ENCODE data around the gene SYK. TPM values are rescaled to one million over a fixed set of nuclear protein-coding genes. Genes with fewer than 3 reads are reported as not detected.

SYK gene
- total and polyA plus RNA-seq, 2 donors (not counting 1 experiment from before 2014, with no cell fraction given), result not detected

GRCh38 chr9:90903766-90904424, 102.3 kb downstream of the SYK start:
- Histone ChIP-seq H3K4me1 (ENCODE audit: control insufficient read depth, extremely low read depth, insufficient read depth, low read length) (no peaks in the 10 kb centered on the region), H3K4me2 (ENCODE audit: extremely low read depth, insufficient read depth, low read length) (no peak overlapping the region), H4K20me1 (ENCODE audit: control insufficient read depth, extremely low read depth, insufficient read depth, low read length) (no peaks in the 10 kb centered on the region), H3K79me2 (ENCODE audit: control insufficient read depth, insufficient read depth, low read length) (no peaks in the 10 kb centered on the region), H2AFZ (ENCODE audit: low read length) (no peak overlapping the region), H3K9me3 (ENCODE audit: control insufficient read depth, insufficient read depth, low read depth, low read length) (no peaks in the 10 kb centered on the region), H3K4me3 (replicated peaks in 1 of 4; ENCODE audit: control extremely low read depth in 1 of 4, insufficient read depth in 1 of 4, low read depth in 3 of 4, low read length in 4 of 4) (no peak overlapping the region), H3K27ac (ENCODE audit: insufficient read depth, low read length) (no peak overlapping the region), H3K27me3 (ENCODE audit: control insufficient read depth, insufficient read depth, low read length) (peaks cover 5% of the 10 kb centered on the region), H3K9ac (ENCODE audit: insufficient read depth, low read length) (no peak overlapping the region), H3K36me3 (ENCODE audit: control insufficient read depth, insufficient read depth, low read length) (no peaks in the 10 kb centered on the region)
- TF ChIP-seq CTCF (conservative IDR thresholded peaks at IDR 0.05 in 1 of 2, IDR thresholded peaks at IDR 0.05 in 1 of 2; ENCODE audit: low read depth in 1 of 2, low read length in 2 of 2), result no peak
- no peak for TF ChIP-seq EZH2 (IDR thresholded peaks at IDR 0.05; ENCODE audit: low read length, missing control alignments)
- no peak for DNase-seq (ENCODE audit: low read depth in 2 of 2)

- Histone ChIP-seq H2AFZ (ENCODE audit: low read length) (no peak overlapping the region), H4K20me1 (ENCODE audit: control insufficient read depth, extremely low read depth, insufficient read depth, low read length) (no peaks in the 10 kb centered on the region), H3K79me2 (ENCODE audit: control insufficient read depth, insufficient read depth, low read length) (no peaks in the 10 kb centered on the region), H3K27me3 (ENCODE audit: control insufficient read depth, insufficient read depth, low read length) (peaks cover 5% of the 10 kb centered on the region), H3K9me3 (ENCODE audit: control insufficient read depth, insufficient read depth, low read depth, low read length) (no peaks in the 10 kb centered on the region), H3K4me3 (replicated peaks in 1 of 4; ENCODE audit: control extremely low read depth in 1 of 4, insufficient read depth in 1 of 4, low read depth in 3 of 4, low read length in 4 of 4) (no peak overlapping the region), H3K27ac (ENCODE audit: insufficient read depth, low read length) (no peak overlapping the region), H3K9ac (ENCODE audit: insufficient read depth, low read length) (no peak overlapping the region), H3K4me1 (ENCODE audit: control insufficient read depth, extremely low read depth, insufficient read depth, low read length) (no peaks in the 10 kb centered on the region), H3K36me3 (ENCODE audit: control insufficient read depth, insufficient read depth, low read length) (no peaks in the 10 kb centered on the region), H3K4me2 (ENCODE audit: extremely low read depth, insufficient read depth, low read length) (no peak overlapping the region)
- DNase-seq (ENCODE audit: low read depth in 2 of 2), result no peak
- TF ChIP-seq EZH2 (IDR thresholded peaks at IDR 0.05; ENCODE audit: low read length, missing control alignments) (no peak), CTCF (conservative IDR thresholded peaks at IDR 0.05 in 1 of 2, IDR thresholded peaks at IDR 0.05 in 1 of 2; ENCODE audit: low read depth in 1 of 2, low read length in 2 of 2) (no peak)
Measured at GRCh38 chr9:90904706-90905478, 103.3 kb downstream of the SYK start.

- DNase-seq (ENCODE audit: low read depth in 2 of 2), result no peak
- Histone ChIP-seq H3K27me3 (ENCODE audit: control insufficient read depth, insufficient read depth, low read length) (peaks cover 8% of the 10 kb centered on the region), H3K4me2 (ENCODE audit: extremely low read depth, insufficient read depth, low read length) (no peak overlapping the region), H3K4me3 (replicated peaks in 1 of 4; ENCODE audit: control extremely low read depth in 1 of 4, insufficient read depth in 1 of 4, low read depth in 3 of 4, low read length in 4 of 4) (no peak overlapping the region), H3K9me3 (ENCODE audit: control insufficient read depth, insufficient read depth, low read depth, low read length) (no peaks in the 10 kb centered on the region), H2AFZ (ENCODE audit: low read length) (no peak overlapping the region), H3K79me2 (ENCODE audit: control insufficient read depth, insufficient read depth, low read length) (no peaks in the 10 kb centered on the region), H4K20me1 (ENCODE audit: control insufficient read depth, extremely low read depth, insufficient read depth, low read length) (no peaks in the 10 kb centered on the region), H3K36me3 (ENCODE audit: control insufficient read depth, insufficient read depth, low read length) (no peaks in the 10 kb centered on the region), H3K4me1 (ENCODE audit: control insufficient read depth, extremely low read depth, insufficient read depth, low read length) (no peaks in the 10 kb centered on the region), H3K9ac (ENCODE audit: insufficient read depth, low read length) (no peak overlapping the region), H3K27ac (ENCODE audit: insufficient read depth, low read length) (no peak overlapping the region)
- TF ChIP-seq CTCF (conservative IDR thresholded peaks at IDR 0.05 in 1 of 2, IDR thresholded peaks at IDR 0.05 in 1 of 2; ENCODE audit: low read depth in 1 of 2, low read length in 2 of 2) (no peak), EZH2 (IDR thresholded peaks at IDR 0.05; ENCODE audit: low read length, missing control alignments) (no peak)
Measured at GRCh38 chr9:90905822-90906221, 104.2 kb downstream of the SYK start.
